Measurements from ENCODE around the gene NR1I3.

Gene NR1I3

GRCh38 chr1:161192476-161193465 lies 45.2 kb downstream of the NR1I3 start:
- DNase-seq = peak; percentile 56

- no peak for DNase-seq
Observed at GRCh38 chr1:161191971-161192370, 46.0 kb downstream of the NR1I3 start.

- DNase-seq = no peak
Observed at GRCh38 chr1:161190962-161191521, 47.0 kb downstream of the NR1I3 start.

GRCh38 chr1:161189036-161189435 lies 49.0 kb downstream of the NR1I3 start:
- DNase-seq = no peak

GRCh38 chr1:161188381-161188780 lies 49.6 kb downstream of the NR1I3 start:
- DNase-seq = no peak

GRCh38 chr1:161187311-161187710 lies 50.7 kb downstream of the NR1I3 start:
- no peak for DNase-seq

GRCh38 chr1:161185732-161186311 lies 52.2 kb downstream of the NR1I3 start:
- DNase-seq = no peak

- DNase-seq = peak; percentile 97
Observed at GRCh38 chr1:161185282-161185682, 52.7 kb downstream of the NR1I3 start.

- DNase-seq = no peak
Observed at GRCh38 chr1:161182214-161182613, 55.8 kb downstream of the NR1I3 start.

- DNase-seq = peak; percentile 22
Observed at GRCh38 chr1:161180639-161181038, 57.4 kb downstream of the NR1I3 start.

GRCh38 chr1:161179698-161180097 lies 58.3 kb downstream of the NR1I3 start:
- DNase-seq = no peak

All from NCI-H446 treated with DMSO at 0.1 percent for 48 hours (cell line).